ENCODE measurements around the gene NT5E.

DNA sequence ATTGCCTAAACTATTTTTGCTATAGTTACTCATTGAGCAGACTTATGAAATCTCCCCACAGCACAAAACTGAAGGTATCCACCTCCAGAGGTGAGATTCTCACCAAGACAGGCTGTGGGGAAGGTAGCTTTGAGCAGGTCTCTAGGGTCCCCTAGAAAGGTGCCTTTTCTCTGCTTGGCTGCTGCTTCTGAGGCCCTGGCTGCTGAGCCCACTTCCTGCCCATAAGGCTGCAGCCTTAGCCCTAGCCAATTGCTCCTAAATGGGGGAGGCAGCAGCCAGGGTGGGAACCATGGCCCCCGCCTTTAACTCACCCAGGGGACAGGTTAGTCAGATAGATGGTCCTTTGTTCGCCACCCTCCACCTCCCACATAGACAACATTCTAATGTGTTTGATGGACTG is 3.6 kb downstream of the NT5E start:
- TF ChIP-seq JUN (CRISPR knock-in tag; IDR thresholded peaks at IDR 0.05) (no peak), ZKSCAN8 (CRISPR knock-in tag; IDR thresholded peaks at IDR 0.05; ENCODE audit: borderline replicate concordance) (no peak), POLR2G (IDR thresholded peaks at IDR 0.05; ENCODE audit: low read depth, low read length) (no peak), HDAC6 (IDR thresholded peaks at IDR 0.05; ENCODE audit: low read depth, low read length) (no peak)
- TF ChIP-seq, protein P1, sequence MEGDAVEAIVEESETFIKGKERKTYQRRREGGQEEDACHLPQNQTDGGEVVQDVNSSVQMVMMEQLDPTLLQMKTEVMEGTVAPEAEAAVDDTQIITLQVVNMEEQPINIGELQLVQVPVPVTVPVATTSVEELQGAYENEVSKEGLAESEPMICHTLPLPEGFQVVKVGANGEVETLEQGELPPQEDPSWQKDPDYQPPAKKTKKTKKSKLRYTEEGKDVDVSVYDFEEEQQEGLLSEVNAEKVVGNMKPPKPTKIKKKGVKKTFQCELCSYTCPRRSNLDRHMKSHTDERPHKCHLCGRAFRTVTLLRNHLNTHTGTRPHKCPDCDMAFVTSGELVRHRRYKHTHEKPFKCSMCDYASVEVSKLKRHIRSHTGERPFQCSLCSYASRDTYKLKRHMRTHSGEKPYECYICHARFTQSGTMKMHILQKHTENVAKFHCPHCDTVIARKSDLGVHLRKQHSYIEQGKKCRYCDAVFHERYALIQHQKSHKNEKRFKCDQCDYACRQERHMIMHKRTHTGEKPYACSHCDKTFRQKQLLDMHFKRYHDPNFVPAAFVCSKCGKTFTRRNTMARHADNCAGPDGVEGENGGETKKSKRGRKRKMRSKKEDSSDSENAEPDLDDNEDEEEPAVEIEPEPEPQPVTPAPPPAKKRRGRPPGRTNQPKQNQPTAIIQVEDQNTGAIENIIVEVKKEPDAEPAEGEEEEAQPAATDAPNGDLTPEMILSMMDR (CRISPR knock-in tag; IDR thresholded peaks at IDR 0.05): no peak
- TF ChIP-seq, protein P2, sequence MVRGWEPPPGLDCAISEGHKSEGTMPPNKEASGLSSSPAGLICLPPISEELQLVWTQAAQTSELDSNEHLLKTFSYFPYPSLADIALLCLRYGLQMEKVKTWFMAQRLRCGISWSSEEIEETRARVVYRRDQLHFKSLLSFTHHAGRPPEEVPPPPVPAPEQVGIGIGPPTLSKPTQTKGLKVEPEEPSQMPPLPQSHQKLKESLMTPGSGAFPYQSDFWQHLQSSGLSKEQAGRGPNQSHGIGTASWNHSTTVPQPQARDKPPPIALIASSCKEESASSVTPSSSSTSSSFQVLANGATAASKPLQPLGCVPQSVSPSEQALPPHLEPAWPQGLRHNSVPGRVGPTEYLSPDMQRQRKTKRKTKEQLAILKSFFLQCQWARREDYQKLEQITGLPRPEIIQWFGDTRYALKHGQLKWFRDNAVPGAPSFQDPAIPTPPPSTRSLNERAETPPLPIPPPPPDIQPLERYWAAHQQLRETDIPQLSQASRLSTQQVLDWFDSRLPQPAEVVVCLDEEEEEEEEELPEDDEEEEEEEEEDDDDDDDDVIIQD (CRISPR knock-in tag; IDR thresholded peaks at IDR 0.05; ENCODE audit: low read depth): no peak
- TF ChIP-seq, protein P3, sequence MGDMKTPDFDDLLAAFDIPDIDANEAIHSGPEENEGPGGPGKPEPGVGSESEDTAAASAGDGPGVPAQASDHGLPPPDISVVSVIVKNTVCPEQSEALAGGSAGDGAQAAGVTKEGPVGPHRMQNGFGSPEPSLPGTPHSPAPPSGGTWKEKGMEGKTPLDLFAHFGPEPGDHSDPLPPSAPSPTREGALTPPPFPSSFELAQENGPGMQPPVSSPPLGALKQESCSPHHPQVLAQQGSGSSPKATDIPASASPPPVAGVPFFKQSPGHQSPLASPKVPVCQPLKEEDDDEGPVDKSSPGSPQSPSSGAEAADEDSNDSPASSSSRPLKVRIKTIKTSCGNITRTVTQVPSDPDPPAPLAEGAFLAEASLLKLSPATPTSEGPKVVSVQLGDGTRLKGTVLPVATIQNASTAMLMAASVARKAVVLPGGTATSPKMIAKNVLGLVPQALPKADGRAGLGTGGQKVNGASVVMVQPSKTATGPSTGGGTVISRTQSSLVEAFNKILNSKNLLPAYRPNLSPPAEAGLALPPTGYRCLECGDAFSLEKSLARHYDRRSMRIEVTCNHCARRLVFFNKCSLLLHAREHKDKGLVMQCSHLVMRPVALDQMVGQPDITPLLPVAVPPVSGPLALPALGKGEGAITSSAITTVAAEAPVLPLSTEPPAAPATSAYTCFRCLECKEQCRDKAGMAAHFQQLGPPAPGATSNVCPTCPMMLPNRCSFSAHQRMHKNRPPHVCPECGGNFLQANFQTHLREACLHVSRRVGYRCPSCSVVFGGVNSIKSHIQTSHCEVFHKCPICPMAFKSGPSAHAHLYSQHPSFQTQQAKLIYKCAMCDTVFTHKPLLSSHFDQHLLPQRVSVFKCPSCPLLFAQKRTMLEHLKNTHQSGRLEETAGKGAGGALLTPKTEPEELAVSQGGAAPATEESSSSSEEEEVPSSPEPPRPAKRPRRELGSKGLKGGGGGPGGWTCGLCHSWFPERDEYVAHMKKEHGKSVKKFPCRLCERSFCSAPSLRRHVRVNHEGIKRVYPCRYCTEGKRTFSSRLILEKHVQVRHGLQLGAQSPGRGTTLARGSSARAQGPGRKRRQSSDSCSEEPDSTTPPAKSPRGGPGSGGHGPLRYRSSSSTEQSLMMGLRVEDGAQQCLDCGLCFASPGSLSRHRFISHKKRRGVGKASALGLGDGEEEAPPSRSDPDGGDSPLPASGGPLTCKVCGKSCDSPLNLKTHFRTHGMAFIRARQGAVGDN (CRISPR knock-in tag; IDR thresholded peaks at IDR 0.05): peak; percentile 43

Data from HepG2 (cell line).